IPS DF 4.7 (cell line): ENCODE measurements around the gene EXTL2.
A peak's percentile ranks its signal among the peaks of the same experiment; 100 is the strongest.
"Not testable (repeated sequence)": the region's sequence is repeated elsewhere in the genome, so short reads cannot be mapped to it uniquely, and the experiment has no call there.

Experiments
- DNase-seq: peaks from one replicate; pipeline ENCODE4 v3.0.0-alpha.2; 2013; ENCODE audit warnings: low spot score; ENCODE audit errors: extremely low read depth

Gene EXTL2

DNA sequence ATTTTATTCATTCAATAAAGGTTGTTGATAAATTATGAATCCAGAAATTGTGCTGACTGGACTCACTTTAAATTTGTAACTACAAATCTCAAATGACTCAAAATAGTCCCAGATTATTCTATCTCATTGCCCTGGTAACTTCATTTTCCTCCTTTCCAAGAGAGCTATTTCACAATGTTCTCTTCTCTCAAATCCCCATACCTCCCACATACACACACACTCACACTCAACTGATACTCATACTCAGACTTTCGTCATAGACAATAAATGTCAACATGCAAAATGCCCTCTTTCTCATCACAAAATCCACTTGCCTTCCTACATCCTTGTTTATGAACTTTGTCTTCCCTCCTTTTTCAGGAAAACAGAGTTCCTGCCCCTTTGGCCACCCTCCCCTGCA lies 33.3 kb downstream of the EXTL2 start:
- DNase-seq = no peak

DNA sequence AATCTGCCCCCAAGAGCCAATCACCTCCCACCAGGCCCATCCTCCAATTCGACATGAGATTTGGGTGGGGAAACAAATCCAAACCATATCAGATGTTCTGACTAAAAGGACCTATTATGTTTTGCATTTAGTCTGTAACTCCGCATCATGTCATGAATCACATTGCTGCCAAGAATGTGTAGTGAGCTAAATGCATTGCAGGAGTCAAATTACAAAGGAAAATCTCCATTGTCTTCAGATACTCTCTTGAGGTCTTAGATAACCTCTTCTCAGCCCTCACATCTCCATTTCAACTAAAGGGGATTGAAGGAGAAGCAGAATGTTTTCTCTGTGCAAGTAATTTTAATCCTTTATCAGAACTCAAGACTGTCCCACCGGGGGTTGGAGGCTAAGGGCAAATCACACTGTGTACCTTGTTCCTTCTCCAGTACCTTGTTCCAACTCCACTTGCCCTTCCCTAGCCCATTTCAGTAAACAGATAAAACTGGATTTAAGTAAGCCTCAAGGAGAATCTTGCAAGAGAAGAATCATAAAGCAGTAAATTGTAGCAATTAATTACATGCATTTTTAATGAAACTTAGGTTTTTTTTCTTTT lies 34.1 kb downstream of the EXTL2 start:
- no peak for DNase-seq

DNA sequence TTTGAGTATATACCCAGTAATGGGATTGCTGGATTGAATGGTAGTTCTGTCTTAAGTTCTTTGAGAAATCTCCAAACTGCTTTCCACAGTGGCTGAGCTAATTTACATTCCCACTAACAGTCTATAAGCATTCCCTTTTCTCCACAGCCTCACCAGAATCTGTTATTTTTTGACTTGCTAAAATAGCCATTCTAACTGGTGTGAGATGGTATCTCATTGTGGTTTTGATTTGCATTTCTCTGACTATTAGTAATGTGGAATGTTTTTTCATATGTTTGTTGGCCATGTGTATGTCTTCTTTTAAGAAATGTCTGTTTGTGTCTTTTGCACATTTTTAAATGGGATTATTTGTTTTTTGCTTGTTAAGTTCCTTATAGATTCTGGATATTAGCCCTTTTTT lies 39.5 kb downstream of the EXTL2 start:
- DNase-seq = not testable (repeated sequence)

DNA sequence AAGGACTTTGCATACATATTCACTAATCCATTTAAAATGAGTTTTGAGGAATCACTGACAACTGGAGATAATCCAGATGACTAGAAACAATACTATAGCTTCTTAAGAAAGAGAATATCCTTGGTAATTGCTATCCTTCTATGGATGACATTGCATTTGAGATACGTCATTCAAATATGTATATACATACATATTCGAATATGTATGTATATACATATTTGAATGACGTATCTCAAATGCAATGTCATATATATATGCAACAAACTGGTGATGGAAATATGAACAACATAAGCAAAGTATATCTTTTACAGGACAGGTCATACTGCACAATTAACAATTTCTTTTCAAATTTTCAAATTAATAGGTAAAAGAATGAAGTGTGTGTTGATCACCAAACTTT lies 41.7 kb downstream of the EXTL2 start:
- no peak for DNase-seq

DNA sequence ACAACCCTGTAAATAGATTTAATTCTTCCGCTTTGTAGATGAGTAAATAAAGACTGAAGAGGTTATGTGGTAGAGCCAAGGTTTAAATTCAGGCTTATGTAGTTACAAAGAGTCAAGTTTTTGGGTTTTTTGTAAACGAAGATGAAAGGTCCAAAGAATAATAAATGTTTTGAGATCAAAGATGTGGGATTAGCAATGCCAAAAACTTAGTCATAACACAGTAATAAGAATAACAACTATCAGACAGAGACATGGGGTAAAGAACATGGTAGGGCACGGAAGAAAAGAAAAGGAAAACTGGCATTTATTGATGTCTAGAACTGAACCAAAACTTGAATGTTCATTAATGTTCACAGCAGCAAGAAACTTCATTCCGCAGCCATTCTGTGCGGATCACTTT lies 42.9 kb downstream of the EXTL2 start:
- DNase-seq = no peak

DNA sequence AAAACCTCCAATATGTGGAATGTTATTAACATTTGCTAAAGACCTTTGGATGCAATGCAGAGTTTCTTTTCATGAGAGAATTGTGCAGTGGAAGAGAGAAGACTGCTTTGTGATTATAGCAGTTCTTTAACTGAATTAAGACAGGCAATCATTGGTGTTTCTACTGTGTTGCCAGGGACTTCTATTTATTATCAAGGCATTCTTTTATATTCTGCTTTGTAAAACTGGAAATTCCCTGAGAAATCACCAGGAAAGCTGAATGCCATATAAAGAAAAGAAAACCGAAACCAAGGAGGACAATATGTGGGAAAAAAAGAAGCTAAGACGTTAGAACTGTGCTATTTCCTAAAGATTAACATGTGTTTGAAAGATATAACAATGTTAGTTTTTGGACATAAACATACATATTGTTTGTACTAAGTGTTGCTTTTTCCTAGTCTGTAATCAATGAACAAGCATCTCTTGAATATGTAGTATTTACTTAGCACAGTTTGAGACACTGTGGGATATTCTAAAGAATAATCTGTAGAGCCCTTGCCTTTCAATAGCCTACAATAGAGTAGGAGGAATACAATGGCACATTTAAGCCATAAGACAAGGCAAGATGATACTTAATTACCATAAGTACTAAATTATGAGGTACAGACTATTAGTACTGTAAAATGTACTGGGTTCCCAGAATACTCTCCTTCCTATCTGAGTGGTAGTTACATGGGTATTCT lies 47.1 kb downstream of the EXTL2 start:
- no peak for DNase-seq

DNA sequence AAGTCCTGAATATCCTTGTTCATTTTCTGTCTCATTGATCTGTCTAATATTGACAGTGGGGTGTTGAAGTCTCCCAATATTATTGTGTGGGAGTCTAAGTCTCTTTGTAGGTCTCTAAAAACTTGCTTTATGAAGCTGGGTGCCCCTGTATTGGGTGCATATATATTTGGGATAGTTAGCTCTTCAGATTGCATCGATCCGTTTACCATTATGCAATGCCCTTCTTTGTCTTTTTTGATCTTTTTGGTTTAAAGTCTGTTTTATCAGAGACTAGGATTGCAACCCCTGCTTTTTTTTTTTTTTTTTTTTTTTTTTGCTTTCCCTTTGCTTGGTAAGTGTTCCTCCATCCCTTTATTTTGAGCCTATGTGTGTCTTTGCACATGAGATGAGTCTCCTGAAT lies 51.5 kb downstream of the EXTL2 start:
- not testable (repeated sequence) for DNase-seq

DNA sequence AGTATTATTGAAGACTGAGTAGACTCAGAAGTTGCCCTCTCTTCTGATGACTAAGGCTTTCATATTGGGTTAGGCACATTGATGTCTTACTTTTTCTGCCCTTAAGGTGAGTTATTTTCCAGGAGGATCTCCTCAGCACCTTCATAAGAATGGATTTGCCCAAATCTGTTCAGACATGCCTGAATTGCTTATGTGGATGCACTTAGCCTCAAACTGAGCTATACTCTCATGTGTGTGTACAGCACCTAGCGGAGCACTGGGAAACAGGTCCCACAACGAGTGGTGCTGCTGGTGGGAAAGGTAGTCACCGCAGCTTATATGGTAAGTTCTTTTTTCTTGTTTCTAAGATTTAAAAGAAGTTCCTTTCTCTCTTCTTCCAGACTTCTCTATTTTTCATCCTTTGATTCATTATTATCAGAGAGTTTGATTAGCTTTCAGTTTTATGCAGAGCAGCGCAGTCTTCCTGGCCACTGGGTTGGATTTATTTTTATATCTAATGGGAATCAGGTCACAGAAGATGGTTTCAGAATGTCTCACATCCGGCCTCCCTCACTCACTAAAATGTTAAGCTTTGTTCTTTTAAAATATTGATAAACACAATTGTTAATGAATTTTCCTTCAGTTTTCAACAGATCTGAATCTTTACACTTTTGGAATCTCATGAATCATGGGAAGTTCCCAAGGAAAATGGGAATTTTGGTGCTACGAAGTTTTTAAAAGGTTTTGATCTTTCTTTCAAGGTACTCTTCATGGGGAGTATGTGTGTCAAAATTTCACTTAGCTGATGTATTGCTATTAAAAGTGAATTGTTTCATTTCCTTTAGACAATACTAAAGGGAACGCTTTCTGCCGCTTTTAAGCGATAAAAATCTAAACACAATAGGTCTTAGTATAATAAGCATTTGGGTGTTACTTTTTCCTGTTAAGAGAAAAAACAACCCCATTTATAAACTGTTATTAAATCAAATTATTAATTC lies 58.5 kb downstream of the EXTL2 start:
- no peak for DNase-seq

DNA sequence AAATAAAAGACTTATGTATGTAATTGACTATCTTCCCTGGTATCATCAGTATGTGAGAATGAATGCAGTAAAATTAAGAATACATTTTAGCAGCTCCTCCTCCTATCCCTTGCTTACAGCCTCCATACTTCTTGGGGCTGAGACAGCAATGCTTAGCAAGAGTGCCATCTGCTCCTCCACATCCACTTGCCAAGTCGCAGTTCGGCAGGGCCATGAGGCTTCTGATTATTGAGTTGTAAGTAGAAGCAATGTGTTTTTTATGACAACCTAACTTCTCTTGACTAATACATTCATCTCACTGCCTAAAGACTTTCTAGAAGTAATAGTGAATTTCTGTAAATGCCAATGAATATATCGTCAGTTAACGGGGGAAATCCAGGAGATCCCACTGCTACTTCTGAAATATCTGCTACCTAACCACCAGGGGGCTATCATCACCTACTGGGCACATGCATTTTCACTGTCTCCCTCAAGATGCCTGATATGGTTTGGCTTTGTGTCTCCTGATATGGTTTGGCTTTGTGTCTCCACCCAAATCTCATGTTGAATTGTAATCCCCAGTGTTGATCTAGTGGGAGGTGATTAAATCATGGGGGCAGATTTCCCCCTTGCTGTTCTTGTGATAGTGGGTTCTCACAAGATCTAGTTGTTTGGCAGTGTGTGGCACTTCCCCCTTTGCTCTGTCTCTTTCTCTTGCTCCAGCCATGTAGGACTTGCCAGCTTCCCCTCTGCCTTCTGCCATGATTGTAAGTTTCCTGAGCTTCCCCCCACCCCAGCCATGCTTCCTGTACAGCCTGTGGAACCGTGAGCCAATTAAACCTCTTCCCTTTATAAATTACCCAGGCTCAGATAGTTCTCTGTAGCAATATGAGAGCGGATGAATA lies 59.6 kb downstream of the EXTL2 start:
- DNase-seq = peak; percentile 16

DNA sequence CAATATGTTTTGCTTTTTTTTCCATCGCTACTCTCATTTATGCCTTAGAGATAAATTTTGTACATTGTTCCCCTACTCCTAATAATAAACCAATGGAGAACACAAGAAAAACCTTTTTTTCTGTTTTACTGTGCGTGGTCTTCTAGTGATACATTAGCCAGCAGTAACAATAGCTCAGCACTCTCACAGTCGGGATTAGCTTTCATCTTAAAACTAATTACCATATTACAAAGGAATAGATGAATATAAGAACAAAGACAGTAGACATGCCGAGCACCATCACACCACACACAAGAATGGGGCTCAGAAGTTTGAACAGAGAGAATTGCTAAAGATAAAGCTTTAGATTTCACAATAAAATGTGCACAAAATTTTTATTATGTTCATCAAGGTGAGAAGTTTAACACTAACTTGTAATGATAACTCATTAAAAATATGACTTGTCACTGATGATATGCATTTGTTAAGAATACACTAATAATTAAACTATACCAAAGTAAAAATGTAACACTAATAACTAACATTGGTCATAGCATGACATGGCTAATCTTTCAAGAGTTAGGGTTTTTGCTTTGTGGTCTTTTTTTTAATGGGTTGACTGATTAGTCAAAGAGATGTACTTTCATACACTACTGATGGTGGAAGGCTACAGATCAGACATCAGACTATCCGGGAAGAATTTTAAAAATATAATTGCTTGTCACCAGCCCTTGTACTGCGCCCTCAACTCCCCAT lies 61.8 kb downstream of the EXTL2 start:
- DNase-seq = no peak

DNA sequence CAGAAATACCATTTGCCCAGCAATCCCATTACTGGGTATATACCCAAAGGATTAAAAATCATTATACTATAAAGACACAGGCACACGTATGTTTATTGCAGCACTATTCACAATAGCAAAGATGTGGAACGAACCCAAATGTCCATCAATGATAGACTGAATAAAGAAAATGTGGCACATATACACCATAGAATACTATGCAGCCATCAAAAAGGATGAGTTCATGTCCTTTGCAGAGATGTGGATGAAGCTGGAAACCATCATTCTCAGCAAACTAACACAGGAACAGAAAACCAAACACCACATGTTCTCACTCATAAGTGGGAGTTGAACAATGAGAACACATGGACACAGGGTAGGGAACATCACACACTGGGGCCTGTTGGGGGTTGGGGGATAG lies 69.0 kb downstream of the EXTL2 start:
- not testable (repeated sequence) for DNase-seq
